Occipital lobe (tissue), 2 donors: ENCODE data around the gene RPH3AL. TPM values are rescaled to one million over a fixed set of nuclear protein-coding genes. Genes with fewer than 3 reads are reported as not detected.

Experiments used
- DNase-seq: peaks from one replicate; lab custom pipeline; 2025; lab: John Stamatoyannopoulos, UW
- total RNA-seq: library from RNA; depleted of rRNA; stranded (reverse); fragments of >200 nt; gene quantifications from one replicate; pipeline ENCODE4 v1.2.3, GENCODE V29; 2014

Gene RPH3AL
- total RNA-seq, 1 donor from 2014 or later, result 1.1 TPM

DNA sequence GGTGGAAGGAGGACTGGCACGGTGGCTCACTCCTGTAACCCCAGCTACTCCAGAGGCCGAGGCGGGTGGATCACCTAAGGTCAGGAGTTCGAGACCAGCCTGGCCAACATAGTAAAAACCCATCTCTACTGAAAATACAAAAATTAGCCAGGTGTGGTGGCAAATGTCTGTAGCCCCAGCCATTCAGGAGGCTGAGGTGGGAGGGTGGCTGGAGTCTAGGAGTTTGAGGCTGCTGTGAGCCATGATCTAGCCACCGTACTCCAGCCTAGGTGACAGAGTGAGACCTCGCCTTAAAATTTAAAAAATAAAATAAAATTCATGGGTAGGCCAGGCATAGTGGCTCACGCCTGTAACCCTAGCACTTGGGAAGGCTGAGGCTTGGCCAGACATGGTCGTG, 1.2 kb upstream of the RPH3AL start:
- no peak for DNase-seq

- DNase-seq, result no peak
Measured at GRCh38 chr17:353213-353837, 718 bp upstream of the RPH3AL start.

GRCh38 chr17:351875-352420, 659 bp downstream of the RPH3AL start:
- DNase-seq, result no peak

- no peak for DNase-seq
Measured at GRCh38 chr17:351449-351738, 1.2 kb downstream of the RPH3AL start.

DNA sequence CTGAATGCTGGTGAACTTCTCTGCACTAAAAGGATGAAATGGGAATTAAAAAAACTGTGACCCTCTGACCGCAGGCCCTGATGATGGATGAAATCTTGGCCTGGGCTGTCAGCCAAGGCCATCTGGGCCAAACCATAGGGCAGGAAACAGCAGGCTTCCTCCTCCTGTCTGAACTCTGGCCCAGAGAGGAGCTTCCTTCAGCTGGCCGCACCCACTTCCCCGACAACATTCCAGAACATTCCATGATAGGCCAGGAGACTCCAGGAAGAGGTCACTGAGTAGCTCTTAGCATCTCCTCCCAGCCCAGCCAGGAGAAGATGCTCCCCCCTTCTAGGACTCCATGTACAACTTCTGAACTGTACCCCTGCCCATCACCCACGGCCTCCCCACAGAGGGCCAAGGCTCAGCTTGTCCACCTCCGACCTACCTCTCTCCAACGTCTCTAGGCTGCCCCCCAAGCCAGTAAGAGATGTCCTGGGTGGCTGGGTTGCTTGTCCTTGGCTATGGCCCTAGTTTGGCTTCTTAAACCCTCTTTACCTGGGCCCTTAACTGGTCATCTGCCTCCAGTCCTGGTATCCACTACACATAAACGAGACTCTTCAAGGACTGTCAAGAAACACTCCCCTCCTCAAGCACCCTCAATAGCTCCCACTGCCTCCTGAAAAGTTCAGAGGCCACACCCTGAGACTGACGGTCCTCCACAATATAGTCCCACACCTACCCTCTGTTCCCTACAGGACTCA, 1.7 kb downstream of the RPH3AL start:
- DNase-seq, result no peak

- no peak for DNase-seq
Measured at GRCh38 chr17:349666-350065, 2.9 kb downstream of the RPH3AL start.

GRCh38 chr17:348692-349425, 3.7 kb downstream of the RPH3AL start:
- no peak for DNase-seq

DNA sequence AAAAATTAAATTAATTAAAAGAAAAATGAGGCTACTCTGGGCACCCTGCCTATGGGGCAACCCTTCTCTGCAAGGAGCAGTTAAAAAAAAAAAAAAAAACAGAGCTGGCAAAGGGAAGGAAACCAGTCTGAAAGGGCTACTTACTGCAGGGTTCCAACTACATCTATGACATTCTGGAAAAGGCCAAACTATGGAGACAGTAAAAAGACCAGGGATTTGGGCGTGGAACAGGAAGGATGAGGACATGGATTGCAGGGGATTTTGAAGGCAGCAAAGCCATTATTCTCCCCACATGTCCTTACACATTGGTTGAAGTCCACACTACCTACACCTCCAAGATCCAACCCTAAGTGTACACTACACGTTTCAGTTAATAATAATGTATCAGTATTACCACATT, 4.6 kb downstream of the RPH3AL start:
- DNase-seq, result no peak

GRCh38 chr17:347309-347899, 5.2 kb downstream of the RPH3AL start:
- DNase-seq, result no peak

DNA sequence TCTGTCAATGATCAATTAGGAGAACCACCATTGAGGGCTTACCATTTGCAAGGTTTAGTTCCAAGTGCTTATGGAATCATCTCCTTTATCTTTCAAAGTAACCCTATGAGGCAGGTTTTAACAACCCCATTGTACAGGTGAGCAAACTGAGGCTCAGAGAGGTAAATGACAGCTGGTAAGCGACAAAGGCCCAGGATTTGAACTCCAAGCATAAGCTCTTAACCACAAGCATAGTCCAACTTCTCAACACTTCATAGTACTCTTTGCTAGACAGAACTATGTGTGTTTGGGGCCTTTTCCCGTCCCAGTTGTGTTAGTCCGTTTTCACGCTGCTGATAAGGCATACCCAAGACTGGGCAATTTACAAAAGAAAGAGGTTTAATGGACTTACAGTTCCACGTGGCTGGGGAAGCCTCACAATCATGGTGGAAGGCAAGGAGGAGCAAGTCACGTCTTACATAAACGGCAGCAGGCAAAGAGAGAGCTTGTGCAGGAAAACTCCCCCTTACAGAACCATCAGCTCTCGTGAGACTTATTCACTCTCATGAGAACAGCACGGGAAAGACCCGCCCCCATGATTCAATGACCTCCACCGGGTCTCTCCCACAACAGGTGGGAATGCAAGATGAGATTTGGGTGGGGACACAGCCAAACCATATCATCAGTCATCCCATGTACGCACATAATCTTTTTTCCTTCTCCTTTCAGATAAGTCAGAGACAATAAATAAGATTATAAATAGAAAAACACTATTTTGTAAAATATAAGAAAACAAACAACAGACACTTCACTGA, 6.4 kb downstream of the RPH3AL start:
- no peak for DNase-seq

DNA sequence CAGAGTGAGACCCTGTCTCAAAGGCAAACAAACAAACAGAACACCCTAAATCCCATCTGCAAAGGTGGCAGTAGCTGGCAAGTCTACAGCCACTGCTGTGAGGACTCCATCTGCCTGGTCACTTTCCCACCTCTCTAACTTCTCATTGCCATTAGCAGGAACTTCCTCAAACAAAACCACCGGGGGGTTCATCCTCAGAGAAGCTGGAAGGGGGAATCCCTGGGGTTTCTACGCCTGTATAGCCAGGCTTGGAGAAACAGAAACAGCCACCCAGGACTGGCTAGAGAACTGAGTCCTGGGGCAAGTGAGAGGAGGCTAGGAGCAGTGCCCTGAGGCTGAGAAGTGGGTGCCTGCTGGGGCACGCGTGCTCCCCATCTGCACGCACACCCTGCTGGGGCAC, 7.3 kb downstream of the RPH3AL start:
- no peak for DNase-seq

GRCh38 chr17:343875-344752, 8.5 kb downstream of the RPH3AL start:
- DNase-seq, result no peak

DNA sequence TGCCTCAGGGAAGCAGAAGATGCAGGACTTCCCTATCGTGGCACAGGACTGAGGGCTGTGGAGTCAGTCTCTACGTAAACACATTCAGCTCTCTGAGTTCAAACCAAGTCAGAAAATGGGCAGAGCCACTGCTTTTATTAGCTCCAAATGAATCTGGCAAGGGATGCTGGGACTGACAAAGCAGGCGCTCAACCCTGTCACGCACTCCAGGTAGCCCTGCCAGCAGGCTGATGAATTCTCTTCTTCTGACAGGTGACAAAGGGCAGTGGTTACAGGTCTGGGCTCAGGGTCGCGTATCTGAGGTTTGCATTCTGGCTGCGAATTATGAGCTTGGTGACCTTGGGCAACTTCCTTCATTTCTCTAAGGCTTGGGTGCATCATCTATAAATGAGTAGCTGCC, 9.4 kb downstream of the RPH3AL start:
- DNase-seq, result no peak

DNA sequence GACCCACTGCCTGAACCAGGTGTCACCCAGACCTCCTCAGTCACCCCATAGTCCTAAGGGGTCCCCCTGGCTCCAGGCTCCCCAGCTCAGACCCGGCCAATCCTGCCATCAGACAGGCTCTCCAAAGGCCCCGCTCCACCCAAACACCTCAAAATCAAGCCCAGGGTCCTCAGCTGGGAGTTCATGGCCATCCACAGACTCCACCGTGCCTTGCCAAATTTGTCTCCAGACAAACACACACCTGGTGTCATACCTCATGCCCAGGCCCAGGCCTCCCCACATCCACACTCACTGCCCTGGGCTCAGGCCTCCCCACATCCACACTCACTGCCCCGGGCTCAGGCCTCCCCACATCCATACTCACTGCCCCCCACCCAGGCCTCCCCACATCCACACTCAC, 12.5 kb downstream of the RPH3AL start:
- no peak for DNase-seq

- DNase-seq, result no peak
Measured at GRCh38 chr17:339193-340061, 13.2 kb downstream of the RPH3AL start.

GRCh38 chr17:338442-339192, 14.0 kb downstream of the RPH3AL start:
- no peak for DNase-seq

GRCh38 chr17:337866-338265, 14.7 kb downstream of the RPH3AL start:
- DNase-seq, result peak; percentile 53

DNA sequence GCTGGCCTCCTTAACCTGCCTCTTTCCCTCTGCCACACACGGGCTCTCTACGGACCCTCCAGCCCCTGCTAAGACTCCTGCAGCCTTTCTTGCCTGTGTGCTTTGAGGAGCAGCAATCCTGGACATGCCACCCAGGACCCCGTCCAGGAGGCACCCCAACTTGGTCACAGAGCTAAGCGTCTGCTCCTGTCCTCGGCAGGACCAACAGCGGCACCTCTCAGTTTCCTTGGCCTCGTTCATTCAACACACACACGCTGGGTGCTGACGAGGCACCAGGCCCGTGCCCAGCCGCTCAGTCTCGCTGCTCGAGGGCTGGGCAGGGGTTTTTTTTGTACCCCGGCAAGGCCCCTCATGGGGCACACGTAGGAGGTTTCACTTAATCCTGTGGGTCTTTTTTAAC, 15.2 kb downstream of the RPH3AL start:
- DNase-seq, result no peak

GRCh38 chr17:337022-337420, 15.6 kb downstream of the RPH3AL start:
- no peak for DNase-seq
